IPS-NIHi7 (cell line): Measurements from ENCODE around the gene KIF25.

Source experiments
- DNase-seq: peaks from one replicate; pipeline ENCODE4 v3.0.0; 2012; ENCODE audit warnings: mixed read lengths; ENCODE audit errors: extremely low spot score

The KIF25 gene

DNA sequence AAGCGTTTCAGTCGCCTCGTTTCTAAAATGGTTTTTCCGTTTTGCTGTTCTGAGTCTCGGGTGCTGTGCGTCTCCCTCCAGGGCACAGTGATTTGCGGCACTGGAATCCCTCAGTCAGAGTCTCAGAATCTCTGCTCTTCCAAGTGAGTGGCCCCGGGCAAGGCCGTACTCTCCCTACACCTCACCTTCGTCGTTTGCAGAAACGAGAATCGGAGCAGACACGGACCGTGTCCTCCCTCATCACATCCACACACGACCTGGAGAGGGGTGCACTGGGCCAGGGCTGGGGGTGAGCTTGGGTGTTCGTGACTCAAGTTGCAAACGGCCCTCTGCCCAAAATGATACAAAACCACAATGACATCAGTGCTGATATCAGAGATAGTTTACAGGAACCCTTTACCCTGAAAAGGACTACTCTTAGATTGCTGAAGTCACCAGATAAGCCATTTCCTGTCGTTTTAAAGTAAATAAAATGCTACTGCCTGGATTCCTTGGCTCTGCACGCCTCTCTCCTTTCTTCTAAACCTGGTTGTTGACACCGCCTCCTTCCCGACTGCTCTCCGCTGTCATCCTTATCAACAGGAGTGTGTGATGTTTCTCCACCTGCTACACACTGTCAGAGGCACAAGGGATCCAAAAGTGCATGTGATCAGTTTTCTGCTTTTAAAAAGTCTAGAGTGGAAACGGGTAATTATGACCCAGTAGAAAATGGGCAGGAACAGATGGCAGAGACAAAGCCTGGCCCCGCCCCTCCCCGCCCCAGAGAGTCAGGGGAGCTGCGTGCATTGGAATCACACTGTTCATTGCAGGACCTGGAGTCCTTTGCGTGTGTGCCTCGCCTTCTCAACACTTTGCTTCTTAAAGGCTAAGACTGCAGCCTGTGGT, 38.4 kb downstream of the KIF25 start:
- DNase-seq: peak; percentile 32

DNA sequence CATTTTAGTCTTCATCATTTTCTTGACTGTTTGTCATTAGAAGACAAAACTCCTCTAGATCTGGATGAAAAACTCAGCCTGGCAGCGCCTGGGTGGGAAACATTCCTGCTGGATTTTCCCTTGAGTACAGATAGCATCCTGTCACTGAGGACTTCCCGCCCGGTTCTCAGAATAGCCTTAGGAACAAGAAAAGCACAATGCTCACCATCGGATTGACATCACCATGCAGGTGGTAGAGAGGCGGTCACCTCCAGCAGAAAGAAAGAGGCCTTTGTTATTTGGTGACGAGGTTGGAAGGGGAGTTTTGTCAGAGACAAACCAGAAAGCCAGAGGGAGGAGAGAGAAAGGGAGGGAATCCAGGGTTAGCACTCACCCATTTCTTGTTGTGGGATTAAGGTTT, 39.8 kb downstream of the KIF25 start:
- DNase-seq: no peak

GRCh38 chr6:168037856-168038255, 40.4 kb downstream of the KIF25 start:
- DNase-seq: no peak

DNA sequence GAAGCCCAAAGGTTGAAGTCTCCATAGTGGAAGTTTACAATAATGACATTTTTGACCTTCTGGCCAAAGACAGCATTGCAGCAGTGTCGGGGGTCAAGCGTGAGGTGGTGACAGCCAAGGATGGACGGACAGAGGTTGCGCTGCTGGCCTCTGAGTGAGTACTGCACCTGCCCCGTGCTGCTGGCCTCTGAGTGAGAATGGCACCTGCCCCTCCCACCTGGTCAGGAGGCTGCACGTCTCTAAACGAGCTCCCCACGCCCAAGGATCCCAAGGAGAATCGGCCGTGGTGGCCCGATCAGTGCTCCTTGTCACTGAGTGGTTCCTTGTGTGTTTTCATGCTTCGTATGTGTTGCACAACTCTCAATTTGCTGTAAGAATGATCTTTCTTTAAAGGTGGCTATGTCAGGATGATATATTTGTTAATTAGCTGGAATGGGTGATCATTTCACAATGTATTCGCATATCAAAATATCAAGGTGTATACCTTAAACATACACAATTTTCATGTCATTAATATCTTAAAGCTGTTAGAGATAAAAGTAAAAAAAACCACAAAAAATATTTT, 41.2 kb downstream of the KIF25 start:
- no peak for DNase-seq

DNA sequence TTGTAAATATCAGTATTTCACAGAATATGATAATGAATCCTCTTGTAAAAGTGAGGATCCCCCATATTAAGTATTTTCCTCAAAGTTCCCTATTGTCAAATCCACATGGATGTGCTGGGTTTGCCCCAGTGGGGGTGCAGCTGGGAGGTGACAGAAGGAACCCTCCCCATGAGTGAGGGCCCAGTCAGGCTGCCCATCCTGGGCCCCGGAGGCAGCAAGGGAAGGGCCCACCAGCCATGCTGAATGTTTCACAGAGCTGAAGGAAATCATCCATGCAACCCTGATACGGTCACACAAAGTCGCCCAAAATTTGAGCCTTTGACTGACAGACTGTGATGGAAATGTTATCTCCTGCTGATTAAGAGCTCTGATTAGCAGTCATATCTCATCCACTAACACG, 41.8 kb downstream of the KIF25 start:
- no peak for DNase-seq

GRCh38 chr6:168039849-168040248, 42.4 kb downstream of the KIF25 start:
- no peak for DNase-seq

- no peak for DNase-seq
These were observed 43.5 kb downstream of the KIF25 start for GRCh38 chr6:168040856-168041496.

DNA sequence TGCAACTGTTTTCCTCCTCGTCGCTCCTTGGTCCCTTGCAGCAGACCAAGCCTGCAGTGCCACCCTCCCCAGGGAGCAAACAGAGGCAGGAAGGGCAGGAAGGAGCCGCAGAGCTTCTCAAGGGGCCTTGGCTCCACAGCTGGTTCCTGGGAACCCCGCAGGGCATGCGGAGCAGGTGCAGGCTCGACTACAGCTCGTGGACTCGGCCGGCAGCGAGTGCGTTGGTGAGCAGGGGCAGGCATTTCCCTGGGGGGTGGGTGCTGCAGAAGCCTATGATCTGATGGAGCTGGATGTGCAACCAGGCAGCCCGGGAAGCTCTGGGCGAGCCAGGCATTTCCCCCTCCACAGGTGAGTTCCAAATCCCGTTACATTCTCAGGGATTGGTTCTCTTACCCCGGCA, 44.5 kb downstream of the KIF25 start:
- no peak for DNase-seq

DNA sequence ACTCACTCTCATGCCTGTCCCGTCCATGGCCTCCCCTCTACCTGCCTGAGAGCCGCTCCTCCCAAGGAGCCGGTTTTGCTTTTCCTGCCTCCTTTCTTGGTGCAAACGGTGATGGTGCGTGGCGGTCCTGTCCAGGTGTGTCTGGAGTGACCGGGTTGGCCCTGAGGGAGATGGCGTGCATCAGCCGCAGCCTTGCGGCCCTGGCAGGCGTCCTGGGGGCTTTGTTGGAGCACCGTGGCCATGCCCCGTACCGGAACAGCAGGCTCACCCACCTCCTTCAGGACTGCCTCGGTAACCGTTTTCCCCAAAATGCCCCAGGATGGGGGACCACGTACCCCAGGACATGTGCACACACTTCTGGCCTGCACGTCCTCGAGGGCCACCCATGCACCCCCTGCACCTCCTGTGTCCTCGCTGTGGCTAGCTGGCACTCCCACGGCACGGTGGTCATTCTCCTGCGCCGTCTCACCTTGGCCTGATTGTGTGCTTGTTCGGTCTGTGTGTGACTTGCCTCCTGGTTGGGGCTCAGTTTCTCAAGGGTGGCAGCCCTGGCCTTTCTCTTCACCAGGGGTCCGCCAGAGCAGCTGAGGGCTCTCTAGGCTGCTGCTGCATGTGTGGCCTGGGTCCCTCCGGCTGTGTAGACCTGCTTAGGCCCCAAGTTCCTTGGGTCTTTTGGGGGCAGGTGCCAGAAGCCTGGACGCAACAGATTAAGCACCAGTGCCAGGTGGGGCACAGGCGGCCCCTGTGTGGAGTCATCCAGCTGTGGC, 45.1 kb downstream of the KIF25 start:
- DNase-seq: no peak

DNA sequence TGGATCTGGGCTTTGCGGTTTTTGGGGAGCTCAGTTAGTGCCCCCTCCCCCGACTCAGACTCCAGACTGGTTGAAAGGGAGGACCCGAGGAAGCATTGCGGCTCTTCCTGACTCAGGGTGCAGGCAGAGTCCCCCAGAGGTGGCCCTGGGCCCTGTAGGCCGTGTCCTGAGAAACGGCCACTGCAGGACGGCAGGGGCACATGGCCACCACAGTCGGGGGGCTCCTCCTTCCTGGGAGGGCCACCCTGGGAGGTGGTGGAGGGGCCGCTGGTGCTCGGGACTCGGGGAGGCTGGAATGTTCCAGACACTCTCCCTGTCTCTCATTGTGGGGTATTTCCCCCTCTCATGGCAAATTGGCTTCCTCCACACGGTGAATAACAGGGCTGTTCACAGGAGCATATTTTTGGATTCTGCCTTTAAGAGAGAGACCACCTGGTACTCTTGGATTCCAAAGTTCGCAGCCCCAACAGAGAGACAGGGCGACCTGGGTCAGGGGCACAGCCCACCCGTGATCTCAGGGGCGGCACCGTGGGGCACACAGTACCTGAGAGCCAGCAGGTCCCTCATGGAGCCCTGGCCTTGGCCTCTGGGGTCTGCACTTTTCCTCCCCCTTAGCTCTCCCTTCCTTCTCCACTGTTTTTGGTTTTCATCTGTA, 45.8 kb downstream of the KIF25 start:
- no peak for DNase-seq

DNA sequence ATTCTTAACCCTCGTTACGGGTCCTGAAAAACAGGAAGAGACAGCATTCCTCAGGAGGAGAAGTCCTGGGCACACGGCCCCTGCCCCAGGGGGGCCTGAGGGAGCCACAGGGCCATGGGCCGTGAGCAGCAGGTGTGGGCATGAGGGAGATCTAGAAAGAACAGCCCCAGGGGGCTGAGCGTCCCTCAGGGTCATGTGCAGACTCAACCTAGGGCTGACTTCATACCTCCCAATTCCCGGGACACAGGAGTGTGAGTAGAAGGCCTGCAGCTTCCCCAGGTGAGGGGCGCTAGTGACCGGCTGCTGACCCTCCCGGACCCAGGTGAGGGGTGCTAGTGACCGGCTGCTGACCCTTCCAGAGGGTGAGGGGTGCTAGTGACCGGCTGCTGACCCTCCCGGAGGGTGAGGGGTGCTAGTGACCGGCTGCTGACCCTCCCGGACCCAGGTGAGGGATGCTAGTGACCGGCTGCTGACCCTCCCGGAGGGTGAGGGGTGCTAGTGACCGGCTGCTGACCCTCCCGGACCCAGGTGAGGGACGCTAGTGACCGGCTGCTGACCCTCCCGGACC, 46.5 kb downstream of the KIF25 start:
- DNase-seq: no peak

DNA sequence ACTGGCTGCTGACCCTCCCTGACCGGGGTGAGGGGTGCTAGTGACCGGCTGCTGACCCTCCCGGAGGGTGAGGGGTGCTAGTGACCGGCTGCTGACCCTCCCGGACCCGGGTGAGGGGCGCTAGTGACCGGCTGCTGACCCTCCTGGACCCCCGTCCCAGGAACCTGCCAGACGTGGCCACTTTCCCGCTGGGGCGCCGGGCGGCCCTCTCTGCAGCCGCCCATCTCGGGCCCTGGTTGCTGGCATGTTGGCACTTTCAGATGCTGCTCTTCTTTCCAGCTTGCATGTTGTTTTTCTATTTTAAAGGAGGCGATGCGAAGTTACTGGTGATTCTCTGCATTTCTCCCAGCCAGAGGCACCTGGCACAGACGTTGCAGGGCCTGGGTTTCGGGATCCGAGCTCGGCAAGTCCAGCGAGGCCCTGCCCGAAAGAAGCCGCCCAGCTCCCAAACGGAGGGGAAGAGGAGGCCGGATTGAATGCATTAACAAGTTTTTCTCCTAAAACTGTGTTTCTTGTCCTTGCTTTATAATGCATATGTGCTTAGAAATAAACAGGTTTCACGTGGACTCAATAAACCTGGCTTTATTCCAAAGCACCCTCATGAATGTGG, 47.2 kb downstream of the KIF25 start:
- no peak for DNase-seq

DNA sequence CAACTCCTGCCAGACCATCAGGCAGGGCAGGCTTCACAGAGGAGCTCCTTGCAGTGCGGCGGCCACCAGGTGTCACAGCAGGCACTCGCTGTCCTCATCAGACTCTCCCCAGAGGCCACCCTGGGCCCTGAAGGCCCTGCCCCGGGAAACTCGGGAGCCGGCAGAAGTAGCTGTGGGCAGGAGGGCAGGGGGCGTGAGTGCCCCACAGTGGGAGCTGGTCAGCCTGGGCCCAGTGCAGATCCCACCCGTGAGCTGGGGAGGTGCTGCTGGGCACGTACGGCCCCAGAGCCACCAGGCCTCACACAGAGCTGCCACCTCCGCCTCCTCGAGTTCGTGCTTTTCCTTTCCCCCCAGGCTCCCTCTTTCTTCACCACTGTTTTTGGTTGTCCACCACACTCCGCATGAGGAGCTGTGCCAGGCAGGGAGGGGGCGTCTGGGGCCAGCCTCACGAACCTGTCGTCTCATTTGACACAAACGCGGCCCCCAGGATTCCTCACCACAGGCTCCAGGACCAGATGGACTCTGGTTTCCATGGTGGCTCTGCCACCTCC, 47.7 kb downstream of the KIF25 start:
- DNase-seq: no peak

GRCh38 chr6:168045706-168046620, 48.5 kb downstream of the KIF25 start:
- DNase-seq: no peak

- DNase-seq: no peak
These were observed 49.2 kb downstream of the KIF25 start for GRCh38 chr6:168046696-168047095.

DNA sequence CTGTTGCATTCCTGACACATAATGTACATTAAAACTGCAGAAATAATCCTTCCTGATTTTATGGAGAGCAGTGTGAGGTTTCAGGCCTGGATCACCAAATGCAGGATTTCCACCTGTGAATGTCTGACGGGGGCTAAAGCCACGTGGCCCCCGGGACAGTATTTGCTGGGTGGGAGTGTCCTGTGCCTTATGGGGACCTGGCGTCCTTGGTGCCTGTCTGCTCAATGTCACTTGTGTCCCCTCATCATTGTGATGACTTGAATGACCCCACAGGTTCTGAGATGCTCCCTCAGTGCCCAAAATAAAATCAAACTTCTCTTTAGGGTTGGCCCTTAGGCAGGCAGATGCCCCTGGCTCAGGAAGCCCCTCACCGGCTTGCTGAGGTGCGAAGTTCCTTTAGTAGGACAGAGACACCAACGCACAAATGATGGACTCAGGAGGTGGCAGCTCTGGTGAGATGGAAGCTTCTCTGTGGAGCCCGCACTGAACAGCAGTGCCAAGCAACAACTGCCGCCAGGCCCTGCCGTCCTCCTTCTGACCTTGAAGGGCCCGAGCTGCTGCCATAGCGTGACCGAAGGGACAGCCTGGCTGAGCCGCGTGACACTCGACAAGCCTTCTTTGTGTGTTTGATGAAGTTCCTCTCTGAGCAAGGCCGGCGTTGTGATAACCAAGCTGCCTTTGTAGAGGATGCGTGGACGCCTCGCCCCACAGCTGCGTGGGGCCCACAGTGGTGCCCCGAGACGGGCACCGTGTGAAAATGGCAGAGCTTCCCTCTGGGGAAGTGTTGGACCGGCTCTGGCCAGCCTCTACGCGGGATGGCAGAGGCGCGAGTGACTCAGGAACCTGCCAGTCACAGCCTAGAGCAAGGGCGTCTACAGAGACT, 50.6 kb downstream of the KIF25 start:
- no peak for DNase-seq

GRCh38 chr6:168048724-168049025, 51.2 kb downstream of the KIF25 start:
- DNase-seq: no peak

DNA sequence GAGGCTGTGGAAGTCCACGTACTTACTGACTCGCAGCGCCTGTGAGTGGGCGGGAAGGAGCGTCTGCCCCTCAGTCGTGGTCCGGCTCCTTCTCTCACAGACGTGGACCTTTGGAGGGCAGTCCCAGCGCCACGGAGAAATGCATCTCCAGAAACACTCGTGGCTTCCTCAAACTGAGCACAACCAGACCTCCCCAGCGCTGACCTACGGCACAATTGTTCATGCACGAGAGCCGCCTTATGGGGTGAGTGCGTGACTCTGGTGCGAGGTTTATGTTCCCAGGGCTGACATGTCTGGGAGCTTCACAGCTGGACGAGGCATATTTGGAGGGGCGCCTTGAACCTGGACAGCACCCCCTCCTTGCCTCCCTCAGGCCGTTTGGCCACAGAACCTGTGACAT, 51.8 kb downstream of the KIF25 start:
- DNase-seq: no peak
